SK-N-SH treated with all-trans-retinoic acid at 6 μM for 48 hours (cell line): ENCODE data around the gene PSORS1C2.

Experiments used
- CREB5 ChIP-seq: fragments of 250-450 bp; sonication (Bioruptor Pico); IDR thresholded peaks from 2 replicates; pipeline ENCODE4 v1.5.1; 2020; ENCODE audit warnings: low read depth, mild to moderate bottlenecking, moderate library complexity
- CSDC2 ChIP-seq: fragments of 250-450 bp; sonication (Bioruptor Pico); IDR thresholded peaks from 2 replicates; pipeline ENCODE4 v1.5.0; 2020; ENCODE audit warnings: mild to moderate bottlenecking, moderate library complexity
- CSRNP3 ChIP-seq: fragments of 250-450 bp; sonication (Bioruptor Pico); IDR thresholded peaks from 2 replicates; pipeline ENCODE4 v1.5.1; 2021; ENCODE audit warnings: mild to moderate bottlenecking, moderate library complexity
- GLIS3 ChIP-seq: fragments of 250-450 bp; sonication (Bioruptor Pico); IDR thresholded peaks from 2 replicates; pipeline ENCODE4 v1.5.0; 2020; ENCODE audit warnings: mild to moderate bottlenecking, moderate library complexity
- RARB ChIP-seq: fragments of 250-450 bp; sonication (Bioruptor Pico); IDR thresholded peaks from 2 replicates; pipeline ENCODE4 v1.8.0; 2021; ENCODE audit warnings: mild to moderate bottlenecking, moderate library complexity
- TOX ChIP-seq: fragments of 250-450 bp; sonication (Bioruptor Pico); IDR thresholded peaks from 2 replicates; pipeline ENCODE4 v1.8.0; 2021; ENCODE audit warnings: mild to moderate bottlenecking, moderate library complexity, borderline replicate concordance
- ZFP30 ChIP-seq: fragments of 450-650 bp; formaldehyde crosslinking; IDR thresholded peaks from 2 replicates; pipeline ENCODE4 v1.5.0; 2022; ENCODE audit warnings: mild to moderate bottlenecking, moderate library complexity
- ZNF70 ChIP-seq: fragments of 450-650 bp; formaldehyde crosslinking; IDR thresholded peaks from 2 replicates; pipeline ENCODE4 v1.5.0; 2020; ENCODE audit warnings: mild to moderate bottlenecking, moderate library complexity
- TF ChIP-seq, protein P1 (sequence below): fragments of 250-450 bp; sonication (Bioruptor Pico); IDR thresholded peaks from 2 replicates; pipeline ENCODE4 v1.8.0; 2021; ENCODE audit warnings: low read depth, mild to moderate bottlenecking, moderate library complexity, borderline replicate concordance
- TF ChIP-seq, protein P2 (sequence below): fragments of 250-450 bp; sonication (Bioruptor Pico); IDR thresholded peaks from 2 replicates; pipeline ENCODE4 v1.8.0; 2020; ENCODE audit warnings: mild to moderate bottlenecking, moderate library complexity, borderline replicate concordance

GRCh38 chr6:31094389-31094881 is 44.4 kb downstream of the PSORS1C2 start:
- TF ChIP-seq ZFP30 (no peak), CSRNP3 (CRISPR knock-in tag) (no peak), CSDC2 (CRISPR knock-in tag) (no peak), ZNF70 (CRISPR knock-in tag) (no peak), RARB (CRISPR knock-in tag) (no peak), CREB5 (CRISPR knock-in tag) (no peak), GLIS3 (CRISPR knock-in tag) (no peak), TOX (no peak)
- TF ChIP-seq, protein P1, sequence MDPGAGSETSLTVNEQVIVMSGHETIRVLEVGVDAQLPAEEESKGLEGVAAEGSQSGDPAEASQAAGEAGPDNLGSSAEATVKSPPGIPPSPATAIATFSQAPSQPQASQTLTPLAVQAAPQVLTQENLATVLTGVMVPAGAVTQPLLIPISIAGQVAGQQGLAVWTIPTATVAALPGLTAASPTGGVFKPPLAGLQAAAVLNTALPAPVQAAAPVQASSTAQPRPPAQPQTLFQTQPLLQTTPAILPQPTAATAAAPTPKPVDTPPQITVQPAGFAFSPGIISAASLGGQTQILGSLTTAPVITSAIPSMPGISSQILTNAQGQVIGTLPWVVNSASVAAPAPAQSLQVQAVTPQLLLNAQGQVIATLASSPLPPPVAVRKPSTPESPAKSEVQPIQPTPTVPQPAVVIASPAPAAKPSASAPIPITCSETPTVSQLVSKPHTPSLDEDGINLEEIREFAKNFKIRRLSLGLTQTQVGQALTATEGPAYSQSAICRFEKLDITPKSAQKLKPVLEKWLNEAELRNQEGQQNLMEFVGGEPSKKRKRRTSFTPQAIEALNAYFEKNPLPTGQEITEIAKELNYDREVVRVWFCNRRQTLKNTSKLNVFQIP (CRISPR knock-in tag) = no peak
- TF ChIP-seq, protein P2, sequence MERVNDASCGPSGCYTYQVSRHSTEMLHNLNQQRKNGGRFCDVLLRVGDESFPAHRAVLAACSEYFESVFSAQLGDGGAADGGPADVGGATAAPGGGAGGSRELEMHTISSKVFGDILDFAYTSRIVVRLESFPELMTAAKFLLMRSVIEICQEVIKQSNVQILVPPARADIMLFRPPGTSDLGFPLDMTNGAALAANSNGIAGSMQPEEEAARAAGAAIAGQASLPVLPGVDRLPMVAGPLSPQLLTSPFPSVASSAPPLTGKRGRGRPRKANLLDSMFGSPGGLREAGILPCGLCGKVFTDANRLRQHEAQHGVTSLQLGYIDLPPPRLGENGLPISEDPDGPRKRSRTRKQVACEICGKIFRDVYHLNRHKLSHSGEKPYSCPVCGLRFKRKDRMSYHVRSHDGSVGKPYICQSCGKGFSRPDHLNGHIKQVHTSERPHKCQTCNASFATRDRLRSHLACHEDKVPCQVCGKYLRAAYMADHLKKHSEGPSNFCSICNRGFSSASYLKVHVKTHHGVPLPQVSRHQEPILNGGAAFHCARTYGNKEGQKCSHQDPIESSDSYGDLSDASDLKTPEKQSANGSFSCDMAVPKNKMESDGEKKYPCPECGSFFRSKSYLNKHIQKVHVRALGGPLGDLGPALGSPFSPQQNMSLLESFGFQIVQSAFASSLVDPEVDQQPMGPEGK = no peak
